ENCODE data around the gene SLC15A4.
"Not testable (repeated sequence)": the region's sequence is repeated elsewhere in the genome, so short reads cannot be mapped to it uniquely, and the experiment has no call there.

Gene SLC15A4

GRCh38 chr12:128823916-128824839, at the start of gene SLC15A4:
Gene SLC15A4 (minus strand): TSS chr12:128823958. CDS start chr12:128823943, 15 bp downstream.
- no peak for FAIRE-seq

DNA sequence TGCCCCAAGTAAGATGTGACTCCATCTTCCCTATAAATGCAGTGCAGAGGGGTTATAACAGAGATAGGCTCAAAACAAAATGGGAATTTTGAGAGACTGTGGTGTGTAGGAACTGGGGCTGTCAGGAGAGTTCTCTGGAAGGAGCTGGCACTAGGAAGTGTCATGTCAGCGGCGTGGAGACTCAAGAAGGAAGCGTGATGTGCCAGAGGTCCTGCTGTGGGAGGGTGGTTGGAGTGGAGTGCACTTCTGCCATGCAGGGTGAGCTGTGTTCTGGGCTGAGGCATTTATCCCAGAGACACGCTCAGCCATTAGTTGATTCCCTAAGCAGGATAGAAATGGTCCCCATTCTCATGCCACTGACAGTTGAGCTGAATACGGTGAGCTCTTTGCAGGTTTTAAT, 48.5 kb upstream of the SLC15A4 start:
- FAIRE-seq = no peak

GRCh38 chr12:128871516-128871892, 47.7 kb upstream of the SLC15A4 start:
- FAIRE-seq = no peak

- no peak for FAIRE-seq
These were observed 43.7 kb upstream of the SLC15A4 start for GRCh38 chr12:128867466-128867865.

DNA sequence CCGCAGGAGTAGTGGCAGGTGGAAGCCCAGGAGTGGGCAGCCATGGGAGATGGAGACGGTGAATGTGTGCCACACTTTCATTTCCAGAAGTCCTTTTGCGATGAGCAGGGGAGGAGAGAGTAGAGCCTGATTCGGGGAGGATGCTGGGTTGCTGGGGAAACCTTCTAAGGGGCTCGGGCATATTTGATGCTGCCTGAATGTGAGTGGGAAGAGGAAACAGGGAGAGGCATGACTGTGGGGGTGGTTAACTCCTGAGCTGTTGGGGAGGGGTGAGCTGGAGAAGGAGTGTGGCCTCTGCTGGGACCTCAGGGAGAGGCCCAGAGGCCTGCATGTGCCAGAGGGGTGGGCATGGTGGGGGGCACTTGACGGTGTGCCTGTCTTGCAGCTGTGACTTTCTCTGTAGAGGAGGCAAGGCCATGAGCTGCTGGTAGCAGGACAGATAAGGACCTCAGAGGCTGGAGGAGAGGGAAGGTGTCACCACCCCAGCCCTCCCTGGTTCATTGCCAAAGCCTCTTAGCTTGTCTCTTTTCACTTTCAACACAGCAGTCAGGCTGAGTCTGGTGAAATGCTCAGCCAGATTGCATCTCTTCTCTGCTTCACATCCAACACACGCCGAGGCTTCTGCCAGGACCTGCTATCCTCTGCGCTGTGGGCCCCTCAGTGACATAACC, 40.9 kb upstream of the SLC15A4 start:
- no peak for FAIRE-seq

DNA sequence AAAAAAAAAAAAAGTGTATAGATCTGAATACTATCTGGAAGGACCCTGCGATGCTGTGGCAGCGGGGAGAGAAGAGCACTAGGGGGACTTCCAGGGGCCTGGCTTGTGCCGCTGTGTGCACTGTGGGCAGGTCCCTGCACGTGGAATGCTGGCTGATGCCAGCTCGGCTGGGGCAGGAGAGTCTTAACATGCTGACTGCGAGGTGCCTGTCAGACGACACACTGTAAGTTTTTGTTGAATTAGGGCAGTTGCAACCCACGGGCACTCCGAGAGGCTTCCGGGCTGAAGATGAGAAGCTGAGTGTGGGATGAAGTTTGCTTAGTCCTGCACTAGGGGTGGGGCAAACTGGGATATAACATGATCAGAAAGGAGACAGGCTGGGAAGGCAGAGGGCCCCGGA, 40.2 kb upstream of the SLC15A4 start:
- no peak for FAIRE-seq

- FAIRE-seq = no peak
These were observed 37.7 kb upstream of the SLC15A4 start for GRCh38 chr12:128861226-128862016.

- no peak for FAIRE-seq
These were observed 35.6 kb upstream of the SLC15A4 start for GRCh38 chr12:128859311-128859710.

- no peak for FAIRE-seq
These were observed 33.5 kb upstream of the SLC15A4 start for GRCh38 chr12:128857133-128857763.

DNA sequence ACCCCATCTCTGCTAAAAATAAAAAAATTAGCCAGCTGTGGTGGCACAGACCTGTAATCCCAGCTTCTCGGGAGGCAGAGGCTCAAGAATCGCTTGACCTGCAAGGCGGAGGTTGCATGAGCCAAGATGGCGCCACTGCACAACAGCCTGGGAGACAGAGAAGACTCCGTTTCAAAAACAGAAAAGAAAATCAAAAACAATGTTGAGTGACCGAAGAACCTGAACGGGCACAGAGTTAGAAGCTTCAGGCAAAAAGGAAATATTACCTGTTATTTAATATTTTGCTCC, 33.0 kb upstream of the SLC15A4 start:
- FAIRE-seq = no peak

DNA sequence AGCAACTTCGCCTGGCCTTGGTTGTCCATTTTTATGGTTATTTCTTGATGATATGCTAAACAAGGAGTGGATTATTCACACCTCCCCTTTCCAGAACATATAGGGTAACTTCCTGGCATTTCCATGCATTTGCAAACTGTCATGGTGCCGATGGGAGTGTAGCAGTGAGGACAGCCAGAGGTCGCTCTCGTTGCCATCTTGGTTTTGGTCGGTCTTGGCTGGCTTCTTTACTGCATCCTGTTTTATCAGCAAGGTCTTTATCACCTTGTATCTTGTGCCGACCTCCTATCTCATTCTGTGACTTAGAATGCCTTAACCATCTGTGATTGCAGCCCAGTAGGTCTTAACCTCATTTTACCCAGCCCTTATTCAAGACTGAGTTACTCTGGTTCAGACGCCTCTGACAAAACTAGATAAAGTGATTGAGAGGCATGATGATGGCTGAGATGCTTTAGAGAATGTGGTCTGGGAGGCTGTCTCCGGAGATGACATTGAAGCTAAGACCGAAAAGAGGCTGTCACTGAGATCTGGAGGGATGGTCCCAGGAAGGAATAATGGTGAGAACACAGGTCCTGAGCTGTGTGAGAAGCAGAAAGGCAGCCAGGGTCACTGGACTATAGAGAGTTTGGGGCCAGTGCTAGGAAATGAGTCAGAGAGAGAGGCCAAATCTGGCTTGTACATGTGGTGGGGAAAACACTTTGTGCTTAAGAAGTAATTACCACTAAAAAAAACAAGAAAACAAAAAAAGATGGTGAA, 32.5 kb upstream of the SLC15A4 start:
- no peak for FAIRE-seq

DNA sequence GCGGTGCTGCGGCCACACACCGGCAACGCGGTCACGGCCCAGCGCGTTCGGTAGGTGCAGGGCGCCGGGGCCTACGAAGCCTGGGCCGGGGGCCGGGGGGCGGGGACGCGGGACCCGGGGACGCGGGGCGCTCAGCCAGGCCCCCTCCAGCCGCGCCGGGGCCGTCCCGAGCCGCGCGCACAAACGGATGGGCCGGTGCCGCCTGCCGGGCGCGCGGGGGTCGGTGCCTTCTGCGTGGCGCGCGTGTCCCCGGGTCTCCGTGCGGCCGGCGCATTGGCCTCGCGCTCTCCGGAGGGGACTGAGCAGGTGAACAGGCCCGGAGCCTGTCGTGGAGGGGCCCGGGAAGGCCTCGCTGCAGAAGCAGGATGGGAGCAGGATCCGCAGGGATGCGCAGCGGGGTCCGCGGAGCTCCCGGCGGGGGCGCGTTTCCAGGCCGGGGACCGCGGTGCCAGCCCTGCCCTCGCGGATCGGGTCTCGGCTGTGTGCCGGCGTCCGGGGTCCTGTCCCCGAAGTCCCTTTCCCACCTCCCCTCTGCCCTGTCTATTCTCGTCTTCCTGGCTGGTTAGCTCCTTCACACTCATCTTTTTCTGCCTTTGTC, 29.9 kb upstream of the SLC15A4 start:
- no peak for FAIRE-seq

- FAIRE-seq = no peak
These were observed 29.3 kb upstream of the SLC15A4 start, which contains the start of gene GLT1D1 for GRCh38 chr12:128852885-128853599. Gene GLT1D1 (plus strand): TSS chr12:128853478. CDS start chr12:128853582, 104 bp downstream.

DNA sequence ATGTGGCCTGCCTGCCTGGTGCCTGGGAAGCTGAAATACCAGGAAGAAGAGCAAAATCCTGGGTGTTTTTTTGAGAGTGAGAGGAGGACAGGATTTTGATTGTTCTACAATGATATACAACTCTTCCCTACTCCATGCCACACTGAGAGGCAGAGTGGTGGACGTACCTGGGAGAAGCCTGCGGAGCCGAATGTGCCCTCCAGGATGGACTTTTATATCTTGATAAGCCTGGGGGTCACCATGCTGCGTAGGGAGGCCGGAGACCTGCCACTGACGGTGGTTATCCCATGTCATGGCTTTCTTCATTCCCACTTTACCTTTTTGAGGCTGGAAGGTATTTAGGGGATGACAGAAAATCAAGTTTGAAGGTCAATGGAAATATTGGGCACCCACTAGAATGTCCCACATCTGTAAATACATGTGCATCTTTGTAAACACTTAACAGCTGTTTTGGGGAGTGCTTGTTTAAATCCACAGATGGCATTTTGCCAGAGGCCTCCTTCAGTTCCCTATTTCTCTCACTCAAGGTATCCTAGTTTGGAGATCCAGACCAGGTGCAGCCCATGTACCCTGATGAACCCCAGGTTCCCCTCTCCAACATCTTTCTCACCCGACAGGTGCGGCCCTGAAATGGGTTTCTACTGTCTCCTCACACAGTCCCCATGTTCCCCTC, 28.4 kb upstream of the SLC15A4 start:
- no peak for FAIRE-seq

DNA sequence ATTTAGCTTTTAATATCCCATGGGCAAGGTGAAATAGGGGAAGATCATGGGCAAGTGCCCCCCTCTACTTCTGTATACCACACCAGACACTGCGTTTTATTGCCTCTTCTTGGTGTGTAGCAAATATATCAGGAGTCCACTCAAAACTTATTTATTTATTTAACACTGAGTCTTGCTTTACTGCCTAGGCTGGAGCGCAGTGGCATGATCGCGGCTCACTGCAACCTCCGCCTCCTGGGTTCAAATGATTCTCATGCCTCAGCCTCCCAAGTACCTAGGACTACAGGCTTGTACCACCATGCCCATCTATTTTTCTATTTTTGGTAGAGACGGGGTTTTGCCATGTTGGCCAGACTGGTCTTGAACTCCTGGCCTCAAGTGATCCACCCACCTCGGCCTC, 27.7 kb upstream of the SLC15A4 start:
- not testable (repeated sequence) for FAIRE-seq

- FAIRE-seq = no peak
These were observed 26.6 kb upstream of the SLC15A4 start for GRCh38 chr12:128850400-128850799.

- FAIRE-seq = not testable (repeated sequence)
These were observed 26.0 kb upstream of the SLC15A4 start for GRCh38 chr12:128849806-128850205.

- no peak for FAIRE-seq
These were observed 24.6 kb upstream of the SLC15A4 start for GRCh38 chr12:128848371-128848770.

DNA sequence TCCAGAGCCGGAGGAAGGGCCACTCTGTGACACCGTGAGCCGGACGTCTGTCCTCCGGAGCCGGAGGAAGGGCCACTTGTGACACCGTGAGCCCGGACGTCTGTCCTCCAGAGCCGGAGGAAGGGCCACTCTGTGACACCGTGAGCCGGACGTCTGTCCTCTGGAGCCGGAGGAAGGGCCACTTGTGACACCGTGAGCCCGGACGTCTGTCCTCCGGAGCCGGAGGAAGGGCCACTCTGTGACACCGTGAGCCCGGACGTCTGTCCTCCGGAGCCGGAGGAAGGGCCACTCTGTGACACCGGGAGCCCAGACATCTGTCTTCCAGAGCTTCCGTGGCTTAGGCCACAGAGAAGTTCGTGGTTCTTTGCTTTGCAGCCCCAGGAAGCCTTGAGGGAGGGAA, 22.9 kb upstream of the SLC15A4 start:
- FAIRE-seq = not testable (repeated sequence)

DNA sequence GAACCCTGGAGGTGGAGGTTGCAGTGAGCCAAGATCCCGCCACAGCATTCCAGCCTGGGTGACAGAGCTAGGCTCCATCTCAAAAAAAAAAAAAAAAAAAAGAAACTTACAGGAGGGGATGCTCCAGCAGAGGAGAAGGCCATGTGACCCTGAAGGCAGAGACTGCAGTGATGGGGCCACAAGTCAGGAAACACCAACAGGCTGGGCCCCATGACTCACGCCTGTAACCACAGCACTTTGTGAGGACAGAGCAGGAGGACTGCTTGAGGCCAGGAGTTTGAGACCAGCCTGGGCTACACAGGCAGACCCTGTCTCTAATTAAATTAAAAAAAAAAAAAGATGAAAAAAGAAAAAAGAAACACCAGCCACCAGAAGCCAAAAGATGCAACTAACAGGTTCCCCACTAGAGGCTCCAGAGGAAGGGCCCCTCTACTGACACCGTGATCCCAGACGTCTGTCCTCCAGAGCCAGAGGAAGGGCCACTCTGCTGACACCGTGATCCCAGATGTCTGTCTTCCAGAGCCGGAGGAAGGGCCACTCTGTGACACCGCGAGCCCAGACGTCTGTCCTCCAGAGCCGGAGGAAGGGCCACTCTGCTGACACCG, 20.4 kb upstream of the SLC15A4 start:
- no peak for FAIRE-seq
